ENCODE data around the gene JAKMIP2.
A peak's percentile ranks its signal among the peaks of the same experiment; 100 is the strongest.

The JAKMIP2 gene

DNA sequence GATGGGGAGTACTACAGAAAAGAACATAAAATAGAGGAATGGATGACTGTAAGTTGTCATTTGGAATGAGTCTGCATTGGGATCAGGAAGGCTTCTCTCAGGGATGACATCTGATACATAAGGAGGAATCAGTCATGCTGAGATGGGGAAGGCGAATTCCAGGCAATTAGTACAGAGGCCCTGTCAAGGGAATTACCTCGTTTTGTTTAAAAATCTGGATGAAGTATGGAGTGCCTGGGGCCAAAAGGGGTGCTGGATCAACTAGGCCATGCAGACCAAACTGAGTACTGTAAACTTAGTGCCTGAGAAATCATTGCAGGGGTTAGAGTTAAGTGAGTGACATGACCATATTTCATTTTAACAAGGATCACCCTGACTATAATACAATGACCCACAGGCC is 30.5 kb downstream of the JAKMIP2 start (continued):
- TF ChIP-seq GLIS1 (tag by site-specific recombination; IDR thresholded peaks at IDR 0.05): peak; percentile 44
- TF ChIP-seq ZNF560 (tag by site-specific recombination; IDR thresholded peaks at IDR 0.05; ENCODE audit: borderline replicate concordance): no peak
- no peak for TF ChIP-seq ZNF112 (tag by site-specific recombination; IDR thresholded peaks at IDR 0.05)

- ChIA-PET POLR2A (interaction anchor here (0.6 kb wide), 1 partner anchor 851 kb away, joined by 10 read pairs; no protein-coding TSS in a partner anchor), CTCF (interaction anchor here (0.6 to 0.7 kb wide), 2 partner anchors 173 to 1476 kb away, joined by 3 to 4 read pairs; no protein-coding TSS in a partner anchor)
- no peak overlapping the region for H3K4me3 ChIP-seq (ENCODE audit: low read depth, low read length)
- no peak overlapping the region for H3K27ac ChIP-seq (ENCODE audit: extremely low read depth, low read depth, low read length)
- peaks cover 36% of the 10 kb centered on the region for H3K4me1 ChIP-seq (ENCODE audit: control insufficient read depth, insufficient read depth, low read length)
- no peaks in the 10 kb centered on the region; a peak in 1 of 3 replicates for H3K36me3 ChIP-seq (ENCODE audit: control insufficient read depth in 2 of 2, insufficient read depth in 1 of 2, low read length in 2 of 2)
- no peaks in the 10 kb centered on the region for H3K9me3 ChIP-seq (ENCODE audit: control insufficient read depth, insufficient read depth, low read depth, low read length)
- TF ChIP-seq, protein P1, sequence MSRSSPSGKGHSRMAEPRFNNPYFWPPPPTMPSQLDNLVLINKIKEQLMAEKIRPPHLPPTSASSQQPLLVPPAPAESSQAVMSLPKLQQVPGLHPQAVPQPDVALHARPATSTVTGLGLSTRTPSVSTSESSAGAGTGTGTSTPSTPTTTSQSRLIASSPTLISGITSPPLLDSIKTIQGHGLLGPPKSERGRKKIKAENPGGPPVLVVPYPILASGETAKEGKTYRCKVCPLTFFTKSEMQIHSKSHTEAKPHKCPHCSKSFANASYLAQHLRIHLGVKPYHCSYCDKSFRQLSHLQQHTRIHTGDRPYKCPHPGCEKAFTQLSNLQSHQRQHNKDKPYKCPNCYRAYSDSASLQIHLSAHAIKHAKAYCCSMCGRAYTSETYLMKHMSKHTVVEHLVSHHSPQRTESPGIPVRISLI (tag by site-specific recombination; IDR thresholded peaks at IDR 0.05): peak; percentile 47; the same call in 1 of the 2 replicates
- TF ChIP-seq, protein P2, sequence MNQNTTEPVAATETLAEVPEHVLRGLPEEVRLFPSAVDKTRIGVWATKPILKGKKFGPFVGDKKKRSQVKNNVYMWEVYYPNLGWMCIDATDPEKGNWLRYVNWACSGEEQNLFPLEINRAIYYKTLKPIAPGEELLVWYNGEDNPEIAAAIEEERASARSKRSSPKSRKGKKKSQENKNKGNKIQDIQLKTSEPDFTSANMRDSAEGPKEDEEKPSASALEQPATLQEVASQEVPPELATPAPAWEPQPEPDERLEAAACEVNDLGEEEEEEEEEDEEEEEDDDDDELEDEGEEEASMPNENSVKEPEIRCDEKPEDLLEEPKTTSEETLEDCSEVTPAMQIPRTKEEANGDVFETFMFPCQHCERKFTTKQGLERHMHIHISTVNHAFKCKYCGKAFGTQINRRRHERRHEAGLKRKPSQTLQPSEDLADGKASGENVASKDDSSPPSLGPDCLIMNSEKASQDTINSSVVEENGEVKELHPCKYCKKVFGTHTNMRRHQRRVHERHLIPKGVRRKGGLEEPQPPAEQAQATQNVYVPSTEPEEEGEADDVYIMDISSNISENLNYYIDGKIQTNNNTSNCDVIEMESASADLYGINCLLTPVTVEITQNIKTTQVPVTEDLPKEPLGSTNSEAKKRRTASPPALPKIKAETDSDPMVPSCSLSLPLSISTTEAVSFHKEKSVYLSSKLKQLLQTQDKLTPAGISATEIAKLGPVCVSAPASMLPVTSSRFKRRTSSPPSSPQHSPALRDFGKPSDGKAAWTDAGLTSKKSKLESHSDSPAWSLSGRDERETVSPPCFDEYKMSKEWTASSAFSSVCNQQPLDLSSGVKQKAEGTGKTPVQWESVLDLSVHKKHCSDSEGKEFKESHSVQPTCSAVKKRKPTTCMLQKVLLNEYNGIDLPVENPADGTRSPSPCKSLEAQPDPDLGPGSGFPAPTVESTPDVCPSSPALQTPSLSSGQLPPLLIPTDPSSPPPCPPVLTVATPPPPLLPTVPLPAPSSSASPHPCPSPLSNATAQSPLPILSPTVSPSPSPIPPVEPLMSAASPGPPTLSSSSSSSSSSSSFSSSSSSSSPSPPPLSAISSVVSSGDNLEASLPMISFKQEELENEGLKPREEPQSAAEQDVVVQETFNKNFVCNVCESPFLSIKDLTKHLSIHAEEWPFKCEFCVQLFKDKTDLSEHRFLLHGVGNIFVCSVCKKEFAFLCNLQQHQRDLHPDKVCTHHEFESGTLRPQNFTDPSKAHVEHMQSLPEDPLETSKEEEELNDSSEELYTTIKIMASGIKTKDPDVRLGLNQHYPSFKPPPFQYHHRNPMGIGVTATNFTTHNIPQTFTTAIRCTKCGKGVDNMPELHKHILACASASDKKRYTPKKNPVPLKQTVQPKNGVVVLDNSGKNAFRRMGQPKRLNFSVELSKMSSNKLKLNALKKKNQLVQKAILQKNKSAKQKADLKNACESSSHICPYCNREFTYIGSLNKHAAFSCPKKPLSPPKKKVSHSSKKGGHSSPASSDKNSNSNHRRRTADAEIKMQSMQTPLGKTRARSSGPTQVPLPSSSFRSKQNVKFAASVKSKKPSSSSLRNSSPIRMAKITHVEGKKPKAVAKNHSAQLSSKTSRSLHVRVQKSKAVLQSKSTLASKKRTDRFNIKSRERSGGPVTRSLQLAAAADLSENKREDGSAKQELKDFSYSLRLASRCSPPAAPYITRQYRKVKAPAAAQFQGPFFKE (tag by site-specific recombination; IDR thresholded peaks at IDR 0.05; ENCODE audit: borderline replicate concordance): no peak
- TF ChIP-seq, protein P3, sequence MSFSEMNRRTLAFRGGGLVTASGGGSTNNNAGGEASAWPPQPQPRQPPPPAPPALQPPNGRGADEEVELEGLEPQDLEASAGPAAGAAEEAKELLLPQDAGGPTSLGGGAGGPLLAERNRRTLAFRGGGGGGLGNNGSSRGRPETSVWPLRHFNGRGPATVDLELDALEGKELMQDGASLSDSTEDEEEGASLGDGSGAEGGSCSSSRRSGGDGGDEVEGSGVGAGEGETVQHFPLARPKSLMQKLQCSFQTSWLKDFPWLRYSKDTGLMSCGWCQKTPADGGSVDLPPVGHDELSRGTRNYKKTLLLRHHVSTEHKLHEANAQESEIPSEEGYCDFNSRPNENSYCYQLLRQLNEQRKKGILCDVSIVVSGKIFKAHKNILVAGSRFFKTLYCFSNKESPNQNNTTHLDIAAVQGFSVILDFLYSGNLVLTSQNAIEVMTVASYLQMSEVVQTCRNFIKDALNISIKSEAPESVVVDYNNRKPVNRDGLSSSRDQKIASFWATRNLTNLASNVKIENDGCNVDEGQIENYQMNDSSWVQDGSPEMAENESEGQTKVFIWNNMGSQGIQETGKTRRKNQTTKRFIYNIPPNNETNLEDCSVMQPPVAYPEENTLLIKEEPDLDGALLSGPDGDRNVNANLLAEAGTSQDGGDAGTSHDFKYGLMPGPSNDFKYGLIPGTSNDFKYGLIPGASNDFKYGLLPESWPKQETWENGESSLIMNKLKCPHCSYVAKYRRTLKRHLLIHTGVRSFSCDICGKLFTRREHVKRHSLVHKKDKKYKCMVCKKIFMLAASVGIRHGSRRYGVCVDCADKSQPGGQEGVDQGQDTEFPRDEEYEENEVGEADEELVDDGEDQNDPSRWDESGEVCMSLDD (tag by site-specific recombination; IDR thresholded peaks at IDR 0.05): no peak
- no peak for TF ChIP-seq ZNF112 (tag by site-specific recombination; IDR thresholded peaks at IDR 0.05)
- TF ChIP-seq SCRT1 (tag by site-specific recombination; IDR thresholded peaks at IDR 0.05; ENCODE audit: borderline replicate concordance): no peak
Observed at GRCh38 chr5:147751156-147751830, 31.2 kb downstream of the JAKMIP2 start.

DNA sequence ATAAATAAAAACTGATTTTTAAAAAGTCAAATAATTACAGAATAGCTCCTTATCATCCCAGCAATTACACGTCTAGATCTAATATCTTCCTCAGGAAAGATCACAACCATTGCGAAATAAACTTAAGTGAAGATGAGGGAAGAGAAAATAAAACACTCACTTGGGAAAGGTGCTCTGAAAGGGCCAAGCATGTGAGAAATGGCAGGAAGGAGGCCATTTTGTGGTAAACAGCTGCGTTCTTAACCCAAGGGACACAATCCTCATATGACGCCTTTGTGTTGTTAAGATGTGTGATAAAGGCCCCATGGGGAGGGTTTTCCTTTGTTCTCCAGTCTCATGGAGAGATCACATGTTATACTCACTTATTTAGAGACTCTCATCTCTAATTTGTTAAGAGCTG is 32.5 kb downstream of the JAKMIP2 start:
- Histone ChIP-seq H3K9me3 (ENCODE audit: control insufficient read depth, insufficient read depth, low read depth, low read length) (no peaks in the 10 kb centered on the region), H3K36me3 (ENCODE audit: control insufficient read depth in 2 of 2, insufficient read depth in 1 of 2, low read length in 2 of 2) (no peaks in the 10 kb centered on the region; a peak in 1 of 3 replicates), H3K4me1 (ENCODE audit: control insufficient read depth, insufficient read depth, low read length) (peaks cover 36% of the 10 kb centered on the region), H3K27ac (ENCODE audit: extremely low read depth, low read depth, low read length) (no peak overlapping the region), H3K4me3 (ENCODE audit: low read depth, low read length) (no peak overlapping the region)
- CTCF ChIA-PET: no interaction called here
- POLR2A ChIA-PET: no interaction called here
- TF ChIP-seq TCF7L2 (IDR thresholded peaks at IDR 0.05; ENCODE audit: borderline replicate concordance, low read depth, low read length): 0 out of 2 replicates have a peak, but pooled peaks have one; percentile 36
- no peak for TF ChIP-seq IKZF3 (tag by site-specific recombination; IDR thresholded peaks at IDR 0.05)
- TF ChIP-seq FEZF1 (tag by site-specific recombination; IDR thresholded peaks at IDR 0.05): 0 out of 2 replicates have a peak, but pooled peaks have one; percentile 18
- peak; percentile 65; the same call in 1 of the 2 replicates for TF ChIP-seq PRDM1 (tag by site-specific recombination; IDR thresholded peaks at IDR 0.05)
- TF ChIP-seq, protein P4, sequence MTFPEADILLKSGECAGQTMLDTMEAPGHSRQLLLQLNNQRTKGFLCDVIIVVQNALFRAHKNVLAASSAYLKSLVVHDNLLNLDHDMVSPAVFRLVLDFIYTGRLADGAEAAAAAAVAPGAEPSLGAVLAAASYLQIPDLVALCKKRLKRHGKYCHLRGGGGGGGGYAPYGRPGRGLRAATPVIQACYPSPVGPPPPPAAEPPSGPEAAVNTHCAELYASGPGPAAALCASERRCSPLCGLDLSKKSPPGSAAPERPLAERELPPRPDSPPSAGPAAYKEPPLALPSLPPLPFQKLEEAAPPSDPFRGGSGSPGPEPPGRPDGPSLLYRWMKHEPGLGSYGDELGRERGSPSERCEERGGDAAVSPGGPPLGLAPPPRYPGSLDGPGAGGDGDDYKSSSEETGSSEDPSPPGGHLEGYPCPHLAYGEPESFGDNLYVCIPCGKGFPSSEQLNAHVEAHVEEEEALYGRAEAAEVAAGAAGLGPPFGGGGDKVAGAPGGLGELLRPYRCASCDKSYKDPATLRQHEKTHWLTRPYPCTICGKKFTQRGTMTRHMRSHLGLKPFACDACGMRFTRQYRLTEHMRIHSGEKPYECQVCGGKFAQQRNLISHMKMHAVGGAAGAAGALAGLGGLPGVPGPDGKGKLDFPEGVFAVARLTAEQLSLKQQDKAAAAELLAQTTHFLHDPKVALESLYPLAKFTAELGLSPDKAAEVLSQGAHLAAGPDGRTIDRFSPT (tag by site-specific recombination; IDR thresholded peaks at IDR 0.05): 0 out of 2 replicates have a peak, but pooled peaks have one; percentile 22
- TF ChIP-seq KLF8 (tag by site-specific recombination; IDR thresholded peaks at IDR 0.05): no peak
